Neural cell (in vitro differentiated cells): ENCODE measurements around the gene ADPRS. TPM values are rescaled to one million over a fixed set of nuclear protein-coding genes. Genes with fewer than 3 reads are reported as not detected.

Experiments used
- H2AFZ ChIP-seq: fragments of 200-600, 300-800 bp; sonication (generic), shearing (Covaris generic); 2 replicates; pipeline ENCODE4 v1.6.0; 2014; ENCODE audit warnings: low read depth, mild to moderate bottlenecking, antibody characterized with exemption, low read length, moderate library complexity
- H3F3A ChIP-seq: fragments of 200-600 bp; shearing (Covaris generic); 2 replicates; pipeline ENCODE4 v1.6.1; 2016; ENCODE audit warnings: mild to moderate bottlenecking, moderate library complexity, mixed read lengths, antibody characterized with exemption, low read length; ENCODE audit not compliant: insufficient read depth, poor library complexity, severe bottlenecking
- H3K27ac ChIP-seq: fragments of 200-600, 300-800 bp; sonication (generic), shearing (Covaris generic); 2 replicates; pipeline ENCODE4 v1.5.1; 2014; ENCODE audit warnings: mild to moderate bottlenecking, low read length, moderate library complexity
- H3K27me3 ChIP-seq: fragments of 300-800, 200-600 bp; sonication (generic), shearing (Covaris generic); 2 replicates; pipeline ENCODE4 v1.6.0; 2014; ENCODE audit warnings: mild to moderate bottlenecking, low read depth, low read length, moderate library complexity; ENCODE audit not compliant: insufficient read depth
- H3K36me3 ChIP-seq: fragments of 300-800, 200-600 bp; sonication (generic), shearing (Covaris generic); 2 replicates; pipeline ENCODE4 v1.5.1; 2014; ENCODE audit warnings: mild to moderate bottlenecking, antibody characterized with exemption, low read length, moderate library complexity; ENCODE audit not compliant: insufficient read depth
- H3K4me2 ChIP-seq: fragments of 300-800, 200-600 bp; sonication (generic), shearing (Covaris generic); 2 replicates; pipeline ENCODE4 v1.6.0; 2014; ENCODE audit warnings: mild to moderate bottlenecking, low read length
- H3K4me3 ChIP-seq: fragments of 300-800, 200-600 bp; sonication (generic), shearing (Covaris generic); 2 replicates; pipeline ENCODE4 v1.5.1; 2014; ENCODE audit warnings: mild to moderate bottlenecking, low read length, moderate library complexity
- H3K79me2 ChIP-seq: fragments of 200-600 bp; shearing (Covaris generic); replicated peaks from 2 replicates; pipeline ENCODE4 v1.6.0; 2014; ENCODE audit warnings: mild to moderate bottlenecking, low read length, moderate library complexity; ENCODE audit not compliant: insufficient read depth
- H3K9ac ChIP-seq: fragments of 300-800, 200-600 bp; sonication (generic), shearing (Covaris generic); 2 replicates; pipeline ENCODE4 v1.6.1; 2016; ENCODE audit warnings: mild to moderate bottlenecking, low read length, mixed read lengths
- H3K9me2 ChIP-seq: fragments of 200-600 bp; shearing (Covaris generic); 2 replicates; pipeline ENCODE4 v1.6.1; 2016; ENCODE audit warnings: mild to moderate bottlenecking, low read length, mixed read lengths; ENCODE audit not compliant: insufficient read depth
- H3K9me3 ChIP-seq: fragments of 200-600, 300-800 bp; sonication (generic), shearing (Covaris generic); 2 replicates; pipeline ENCODE4 v1.6.1; 2016; ENCODE audit warnings: mild to moderate bottlenecking, mixed run types, low read length, moderate library complexity, mixed read lengths
- H4K20me1 ChIP-seq: fragments of 200-600 bp; shearing (Covaris generic); 2 replicates; pipeline ENCODE4 v1.6.1; 2016; ENCODE audit warnings: mild to moderate bottlenecking, mixed run types; ENCODE audit not compliant: insufficient read depth
- EP300 ChIP-seq: fragments of 450-650 bp; conservative IDR thresholded peaks from 2 replicates; pipeline ENCODE4 v1.6.1; 2014; ENCODE audit warnings: antibody characterized with exemption, mild to moderate bottlenecking, moderate library complexity; ENCODE audit not compliant: poor library complexity, severe bottlenecking
- EZH2 ChIP-seq: fragments of 200-600, 300-800 bp; shearing (Covaris generic), sonication (generic); IDR thresholded peaks from 2 replicates; pipeline ENCODE4 v1.6.1; 2014; ENCODE audit warnings: antibody characterized with exemption, low read length, borderline replicate concordance, mild to moderate bottlenecking; ENCODE audit not compliant: insufficient read depth, poor library complexity, severe bottlenecking
- MXI1 ChIP-seq: fragments of 450-650 bp; conservative IDR thresholded peaks from 2 replicates; pipeline ENCODE4 v1.6.1; 2014; ENCODE audit warnings: antibody characterized with exemption, mild to moderate bottlenecking; ENCODE audit not compliant: poor library complexity, severe bottlenecking
- POLR2AphosphoS5 ChIP-seq: IDR thresholded peaks from 2 replicates; pipeline ENCODE4 v1.6.1; 2012
- RAD21 ChIP-seq: fragments of 450-650 bp; conservative IDR thresholded peaks from 2 replicates; pipeline ENCODE4 v1.6.1; 2014; ENCODE audit warnings: antibody characterized with exemption, mild to moderate bottlenecking, moderate library complexity
- SMC3 ChIP-seq: fragments of 450-650 bp; conservative IDR thresholded peaks from 2 replicates; pipeline ENCODE4 v1.6.1; 2014; ENCODE audit warnings: antibody characterized with exemption, mild to moderate bottlenecking, moderate library complexity; ENCODE audit not compliant: poor library complexity
- TAF1 ChIP-seq: IDR thresholded peaks from 2 replicates; pipeline ENCODE4 v1.6.1; 2012; ENCODE audit warnings: low read depth
- polyA plus RNA-seq: library from polyadenylated mRNA; depleted of rRNA; stranded (reverse); fragments of >200 nt; gene quantifications from 2 replicates; pipeline ENCODE4 v1.2.3, GENCODE V29; 2014
- TF ChIP-seq, protein P1 (sequence below): fragments of 450-650 bp; IDR thresholded peaks from 2 replicates; pipeline ENCODE4 v1.5.1; 2014; ENCODE audit warnings: antibody characterized with exemption, mild to moderate bottlenecking, moderate library complexity; ENCODE audit not compliant: poor library complexity, severe bottlenecking
- TF ChIP-seq, protein P2 (sequence below): IDR thresholded peaks from 2 replicates; pipeline ENCODE4 v1.6.1; 2012; ENCODE audit warnings: borderline replicate concordance

ADPRS gene
- polyA plus RNA-seq, 1 donor from 2014 or later, result 66.7 TPM

DNA sequence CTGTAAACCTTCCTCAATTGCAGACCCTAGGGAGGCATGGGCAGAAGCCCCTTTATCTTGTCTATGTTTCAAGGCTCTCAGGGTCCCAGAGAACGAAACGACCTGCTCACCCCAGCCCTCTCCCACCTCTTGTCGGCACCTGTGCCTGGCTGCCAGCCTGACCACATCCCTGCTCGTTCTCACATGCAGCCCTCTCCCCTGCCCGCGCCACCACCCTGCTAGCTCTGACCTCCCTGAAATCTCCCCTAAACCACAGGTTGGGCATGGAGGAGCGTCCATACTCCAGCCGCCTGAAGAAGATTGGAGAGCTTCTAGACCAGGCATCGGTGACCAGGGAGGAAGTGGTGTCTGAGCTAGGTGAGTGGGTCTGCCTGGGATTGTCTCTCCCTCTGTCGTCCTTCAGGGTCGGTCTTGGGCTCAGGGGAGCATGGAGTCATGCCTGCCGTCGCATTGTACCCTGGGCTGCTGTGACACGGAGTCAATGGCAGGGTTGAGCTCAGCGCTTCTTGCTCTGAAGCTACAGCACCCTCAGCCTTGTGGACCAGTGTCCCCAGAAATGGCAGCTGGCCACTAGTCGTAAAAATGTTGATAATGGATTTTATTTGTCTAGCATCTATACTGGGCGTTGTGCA is 3.6 kb downstream of the ADPRS start:
- no peaks in the 10 kb centered on the region for H3F3A ChIP-seq
- H3K36me3 ChIP-seq, result no peaks in the 10 kb centered on the region
- no peak overlapping the region for H3K27ac ChIP-seq
- H3K4me2 ChIP-seq, result no peak overlapping the region
- H4K20me1 ChIP-seq, result no peaks in the 10 kb centered on the region
- H3K79me2 ChIP-seq, result peaks cover 16% of the 10 kb centered on the region
- H3K27me3 ChIP-seq, result no peaks in the 10 kb centered on the region
- no peak overlapping the region for H3K9ac ChIP-seq
- no peak for TF ChIP-seq POLR2AphosphoS5
- TF ChIP-seq EZH2, result no peak
- TF ChIP-seq SMC3, result no peak
- no peaks in the 10 kb centered on the region for H3K9me3 ChIP-seq
- H3K4me3 ChIP-seq, result no peak overlapping the region
- H3K9me2 ChIP-seq, result no peaks in the 10 kb centered on the region
- no peak overlapping the region for H2AFZ ChIP-seq

DNA sequence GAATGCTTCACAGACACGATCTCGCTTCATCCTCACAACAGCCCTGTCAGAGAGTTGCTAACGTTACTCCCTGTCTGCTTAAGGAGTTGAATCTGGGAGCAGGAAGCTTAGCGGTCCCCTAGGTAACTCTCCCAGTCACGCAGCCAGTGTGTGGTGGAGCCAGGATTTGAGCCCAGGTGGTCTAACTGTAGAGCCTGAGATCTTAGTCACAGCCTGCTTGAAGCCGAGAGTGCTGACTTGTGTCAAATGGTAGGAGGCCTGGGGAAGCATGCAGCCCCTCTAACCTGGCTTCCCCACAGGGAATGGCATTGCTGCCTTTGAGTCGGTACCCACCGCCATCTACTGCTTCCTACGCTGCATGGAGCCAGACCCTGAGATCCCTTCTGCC is 4.1 kb downstream of the ADPRS start:
- no peaks in the 10 kb centered on the region for H3K27me3 ChIP-seq
- no peaks in the 10 kb centered on the region for H3K36me3 ChIP-seq

More for the DNA sequence above, 4.1 kb downstream of the ADPRS start:
- H3K9ac ChIP-seq, result no peak overlapping the region
- H3K4me3 ChIP-seq, result no peak overlapping the region
- no peaks in the 10 kb centered on the region for H3K9me3 ChIP-seq
- H3K27ac ChIP-seq, result no peak overlapping the region
- TF ChIP-seq RAD21 (no peak), SMC3 (no peak), MXI1 (no peak), EZH2 (no peak), EP300 (no peak), TAF1 (no peak), POLR2AphosphoS5 (no peak)
- TF ChIP-seq, protein P1, sequence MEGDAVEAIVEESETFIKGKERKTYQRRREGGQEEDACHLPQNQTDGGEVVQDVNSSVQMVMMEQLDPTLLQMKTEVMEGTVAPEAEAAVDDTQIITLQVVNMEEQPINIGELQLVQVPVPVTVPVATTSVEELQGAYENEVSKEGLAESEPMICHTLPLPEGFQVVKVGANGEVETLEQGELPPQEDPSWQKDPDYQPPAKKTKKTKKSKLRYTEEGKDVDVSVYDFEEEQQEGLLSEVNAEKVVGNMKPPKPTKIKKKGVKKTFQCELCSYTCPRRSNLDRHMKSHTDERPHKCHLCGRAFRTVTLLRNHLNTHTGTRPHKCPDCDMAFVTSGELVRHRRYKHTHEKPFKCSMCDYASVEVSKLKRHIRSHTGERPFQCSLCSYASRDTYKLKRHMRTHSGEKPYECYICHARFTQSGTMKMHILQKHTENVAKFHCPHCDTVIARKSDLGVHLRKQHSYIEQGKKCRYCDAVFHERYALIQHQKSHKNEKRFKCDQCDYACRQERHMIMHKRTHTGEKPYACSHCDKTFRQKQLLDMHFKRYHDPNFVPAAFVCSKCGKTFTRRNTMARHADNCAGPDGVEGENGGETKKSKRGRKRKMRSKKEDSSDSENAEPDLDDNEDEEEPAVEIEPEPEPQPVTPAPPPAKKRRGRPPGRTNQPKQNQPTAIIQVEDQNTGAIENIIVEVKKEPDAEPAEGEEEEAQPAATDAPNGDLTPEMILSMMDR, result no peak
- TF ChIP-seq, protein P2, sequence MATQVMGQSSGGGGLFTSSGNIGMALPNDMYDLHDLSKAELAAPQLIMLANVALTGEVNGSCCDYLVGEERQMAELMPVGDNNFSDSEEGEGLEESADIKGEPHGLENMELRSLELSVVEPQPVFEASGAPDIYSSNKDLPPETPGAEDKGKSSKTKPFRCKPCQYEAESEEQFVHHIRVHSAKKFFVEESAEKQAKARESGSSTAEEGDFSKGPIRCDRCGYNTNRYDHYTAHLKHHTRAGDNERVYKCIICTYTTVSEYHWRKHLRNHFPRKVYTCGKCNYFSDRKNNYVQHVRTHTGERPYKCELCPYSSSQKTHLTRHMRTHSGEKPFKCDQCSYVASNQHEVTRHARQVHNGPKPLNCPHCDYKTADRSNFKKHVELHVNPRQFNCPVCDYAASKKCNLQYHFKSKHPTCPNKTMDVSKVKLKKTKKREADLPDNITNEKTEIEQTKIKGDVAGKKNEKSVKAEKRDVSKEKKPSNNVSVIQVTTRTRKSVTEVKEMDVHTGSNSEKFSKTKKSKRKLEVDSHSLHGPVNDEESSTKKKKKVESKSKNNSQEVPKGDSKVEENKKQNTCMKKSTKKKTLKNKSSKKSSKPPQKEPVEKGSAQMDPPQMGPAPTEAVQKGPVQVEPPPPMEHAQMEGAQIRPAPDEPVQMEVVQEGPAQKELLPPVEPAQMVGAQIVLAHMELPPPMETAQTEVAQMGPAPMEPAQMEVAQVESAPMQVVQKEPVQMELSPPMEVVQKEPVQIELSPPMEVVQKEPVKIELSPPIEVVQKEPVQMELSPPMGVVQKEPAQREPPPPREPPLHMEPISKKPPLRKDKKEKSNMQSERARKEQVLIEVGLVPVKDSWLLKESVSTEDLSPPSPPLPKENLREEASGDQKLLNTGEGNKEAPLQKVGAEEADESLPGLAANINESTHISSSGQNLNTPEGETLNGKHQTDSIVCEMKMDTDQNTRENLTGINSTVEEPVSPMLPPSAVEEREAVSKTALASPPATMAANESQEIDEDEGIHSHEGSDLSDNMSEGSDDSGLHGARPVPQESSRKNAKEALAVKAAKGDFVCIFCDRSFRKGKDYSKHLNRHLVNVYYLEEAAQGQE, result no peak
- no peaks in the 10 kb centered on the region for H3F3A ChIP-seq
- H4K20me1 ChIP-seq, result no peaks in the 10 kb centered on the region
- H3K4me2 ChIP-seq, result no peak overlapping the region
- H3K79me2 ChIP-seq, result peaks cover 16% of the 10 kb centered on the region
- H2AFZ ChIP-seq, result no peak overlapping the region
- H3K9me2 ChIP-seq, result no peaks in the 10 kb centered on the region
